KBM-7 (cell line): ENCODE measurements around the gene DCAF15.

ENCODE experiments used
- DNase-seq: peaks from one replicate; pipeline ENCODE4 v3.0.0-alpha.2; 2015
- in situ Hi-C: fragments of 300-500 bp; cut with MboI; formaldehyde crosslinking; loops from 2 replicates; pipeline ENCODE4 v1.14.3; 2020; ENCODE audit warnings: low sequenced_read_pairs, low pct_unique_long_range_greater_than_20kb, mixed read lengths

The DCAF15 gene

DNA sequence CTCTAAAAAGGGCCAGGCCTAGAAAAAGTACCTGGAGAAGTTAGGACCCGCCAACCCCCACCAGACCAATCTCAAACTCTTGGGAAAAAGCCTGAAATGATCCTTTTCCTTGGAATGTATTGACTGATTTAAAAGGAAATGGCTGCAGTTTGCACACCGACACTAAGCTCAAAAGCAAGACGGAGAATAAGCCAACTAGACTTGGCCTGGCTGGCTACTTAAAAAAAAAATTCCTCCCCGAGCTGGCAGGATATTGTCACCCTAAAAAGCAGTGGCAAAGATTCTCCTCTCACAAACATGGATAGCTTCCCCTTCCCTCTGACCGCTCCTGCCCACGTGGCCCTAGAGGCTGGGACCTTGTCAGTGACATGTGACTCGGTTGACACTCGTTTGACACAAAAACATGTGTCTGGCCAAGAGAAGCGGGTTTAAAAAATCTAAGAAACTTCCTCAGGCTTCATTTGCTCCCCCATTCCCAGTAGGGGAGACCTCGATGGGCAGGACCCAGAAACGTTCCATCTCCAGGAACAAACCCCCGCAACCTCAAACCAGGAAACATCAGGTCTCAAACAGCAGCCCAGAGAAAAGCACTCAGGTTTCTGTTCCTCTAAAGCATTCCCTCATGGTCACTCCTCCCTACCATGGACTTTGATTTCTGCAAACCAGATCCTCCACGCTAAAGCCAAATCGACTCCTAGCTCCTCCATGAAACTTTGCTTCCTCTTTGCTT is 52.5 kb downstream of the DCAF15 start:
- in situ Hi-C loops: no loop called here
- no peak for DNase-seq

DNA sequence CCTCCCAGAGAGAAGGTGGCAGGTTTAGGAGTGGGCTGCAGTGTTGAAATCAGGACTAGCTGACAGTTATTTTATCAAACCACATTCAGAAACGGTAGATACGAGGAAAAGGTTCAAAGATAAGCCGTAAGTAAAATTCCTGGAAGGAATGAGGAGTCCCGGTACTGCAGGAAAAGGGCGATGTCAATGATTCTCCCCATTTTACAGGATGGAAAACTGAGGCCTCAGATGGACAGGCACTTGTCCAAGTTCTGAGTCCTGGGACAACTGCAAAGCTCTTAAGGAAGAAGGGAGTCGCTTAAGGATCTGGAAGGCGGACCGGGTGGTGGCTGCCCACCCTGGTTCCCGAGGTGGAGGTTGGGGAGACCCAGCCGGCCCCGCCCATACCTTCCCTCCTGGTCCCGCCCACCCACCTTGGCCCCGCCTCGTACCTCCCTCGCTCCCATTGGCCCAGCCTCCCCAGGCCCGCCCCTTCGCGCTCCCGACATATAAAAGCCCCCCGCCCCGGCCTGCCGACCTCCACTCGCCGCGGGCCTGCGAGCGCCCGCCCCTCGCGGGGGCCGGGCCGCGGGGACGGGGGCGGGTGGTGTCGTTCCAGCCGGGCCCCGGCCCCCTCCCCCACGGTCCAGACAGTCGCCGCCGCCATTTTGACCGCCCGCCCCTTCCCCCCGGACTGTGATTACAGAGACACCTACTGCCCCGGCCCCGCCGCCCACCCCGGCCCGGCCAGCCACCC is 53.2 kb downstream of the DCAF15 start:
- peak; percentile 79 for DNase-seq
- in situ Hi-C loops: no loop called here

DNA sequence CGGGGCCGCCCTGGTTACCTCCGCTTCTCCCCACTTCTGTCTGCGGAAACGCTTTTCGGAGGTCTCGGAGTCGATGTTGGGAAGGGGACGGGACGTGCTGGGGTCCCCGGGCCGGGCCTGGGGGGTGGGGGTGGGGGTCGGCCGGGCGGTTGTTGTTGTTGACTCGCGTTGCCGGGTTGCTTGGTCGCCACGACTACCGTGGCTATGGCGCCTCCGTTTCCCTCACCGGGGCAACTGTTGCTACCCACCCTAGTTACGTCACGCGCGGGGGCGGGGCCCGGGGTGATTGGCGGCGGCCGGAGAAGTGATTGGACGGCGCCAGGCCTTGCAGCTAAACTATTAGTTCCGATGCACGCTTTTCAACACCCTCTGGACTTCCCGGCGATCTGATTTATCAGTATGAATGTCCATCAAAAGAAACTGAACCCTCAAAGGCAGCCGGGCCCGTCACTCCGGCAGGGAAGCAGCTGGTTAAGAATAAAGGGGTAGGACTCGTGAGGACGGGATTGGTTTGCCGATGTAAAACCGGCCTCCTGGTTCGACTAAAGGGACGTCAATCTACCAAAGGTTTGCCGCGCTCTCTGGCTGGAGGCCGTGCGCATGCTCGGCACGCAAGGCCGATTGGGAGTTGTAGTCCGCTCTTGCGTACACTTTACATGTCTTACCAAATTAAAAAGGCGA is 53.9 kb downstream of the DCAF15 start, which contains the start of gene RFX1:
RFX1 (minus strand) TSS at position 236 of the 681 bp plus-strand sequence. CDS start 12,477 bp downstream, outside the sequence.
- in situ Hi-C loops: no loop called here
- peak; percentile 99 for DNase-seq

DNA sequence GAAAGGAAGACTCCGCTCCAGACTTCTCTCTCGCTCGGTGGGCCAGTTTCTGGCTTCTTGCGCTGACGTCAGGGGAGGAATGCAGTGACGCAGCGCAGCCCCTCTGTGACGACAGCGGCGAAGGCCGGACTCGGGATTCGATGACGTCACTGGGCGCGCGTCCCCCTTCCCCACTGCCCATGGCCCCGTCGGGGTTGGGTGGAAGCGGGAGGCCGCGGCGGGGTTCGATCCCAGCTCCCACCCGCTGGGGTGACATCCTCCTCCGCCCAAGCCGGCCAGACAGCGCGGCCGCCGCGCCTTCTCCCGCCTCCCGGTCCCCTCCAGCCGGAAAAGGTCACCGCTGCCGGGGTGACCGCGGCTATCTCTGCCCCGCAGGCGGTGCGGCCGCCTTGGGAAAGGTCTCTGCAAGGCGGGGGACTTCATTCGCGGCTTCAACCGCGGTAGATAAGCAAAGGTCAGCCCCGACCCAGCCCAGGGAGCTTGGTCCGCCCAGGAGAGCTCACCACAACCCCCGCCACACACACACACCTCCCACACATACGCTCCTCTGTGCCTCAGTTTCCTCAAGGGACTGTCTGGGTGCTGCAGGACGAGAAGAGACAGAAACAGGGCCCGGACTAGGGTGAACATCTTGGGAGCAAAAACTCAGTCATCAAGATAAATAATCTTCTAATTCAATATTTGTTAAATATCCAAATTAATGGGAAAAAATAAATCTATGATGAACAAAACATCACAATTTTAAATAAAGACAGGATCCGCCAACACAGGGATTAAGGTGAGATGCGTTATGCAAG is 54.7 kb downstream of the DCAF15 start:
- DNase-seq: no peak
- in situ Hi-C loops: no loop called here
